Activated naive CD8-positive, alpha-beta T cell (primary cell): ENCODE results near the gene MCM3AP.
"Not testable (repeated sequence)": the region's sequence is repeated elsewhere in the genome, so short reads cannot be mapped to it uniquely, and the experiment has no call there.

Experiments used
- H3K27ac Mint-ChIP-seq: one replicate; pipeline ENCODE4 v1.8.0; 2021; ENCODE audit warnings: mixed read lengths
- H3K27me3 Mint-ChIP-seq: one replicate; pipeline ENCODE4 v1.8.0; 2021; ENCODE audit warnings: mixed read lengths
- H3K36me3 Mint-ChIP-seq: one replicate; pipeline ENCODE4 v1.8.0; 2021; ENCODE audit warnings: mixed read lengths
- H3K4me1 Mint-ChIP-seq: one replicate; pipeline ENCODE4 v1.8.0; 2021; ENCODE audit warnings: low read depth, mixed read lengths
- H3K4me3 Mint-ChIP-seq: one replicate; pipeline ENCODE4 v1.8.0; 2021; ENCODE audit warnings: mild to moderate bottlenecking, mixed read lengths
- H3K9me3 Mint-ChIP-seq: one replicate; pipeline ENCODE4 v1.8.0; 2021; ENCODE audit warnings: low read depth, mixed read lengths

The MCM3AP gene

DNA sequence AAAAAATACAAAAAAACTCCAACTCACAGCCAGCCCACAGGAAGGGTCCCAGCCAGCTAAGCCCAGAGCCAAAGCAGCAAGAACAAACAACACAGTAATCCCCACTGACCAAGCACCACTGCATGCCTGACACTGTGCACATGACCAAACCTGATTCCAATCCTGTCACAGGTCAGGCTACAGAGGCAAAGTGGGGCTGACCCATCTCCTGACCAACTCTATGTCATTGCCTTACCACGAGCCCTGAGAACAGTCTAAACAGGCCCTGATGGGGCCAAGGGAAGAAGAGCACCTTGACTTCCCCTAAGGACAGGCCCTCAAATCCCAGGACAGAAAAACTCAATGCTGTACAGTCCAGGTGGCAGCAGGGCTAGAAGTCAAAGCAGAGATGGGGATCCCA is 59.3 kb downstream of the MCM3AP start:
- Mint-ChIP-seq H3K4me1 (peaks cover 41% of the 10 kb centered on the region), H3K36me3 (peaks cover 4% of the 10 kb centered on the region), H3K9me3 (peaks cover 1% of the 10 kb centered on the region), H3K27ac (no peak overlapping the region), H3K4me3 (no peak overlapping the region), H3K27me3 (no peaks in the 10 kb centered on the region)

DNA sequence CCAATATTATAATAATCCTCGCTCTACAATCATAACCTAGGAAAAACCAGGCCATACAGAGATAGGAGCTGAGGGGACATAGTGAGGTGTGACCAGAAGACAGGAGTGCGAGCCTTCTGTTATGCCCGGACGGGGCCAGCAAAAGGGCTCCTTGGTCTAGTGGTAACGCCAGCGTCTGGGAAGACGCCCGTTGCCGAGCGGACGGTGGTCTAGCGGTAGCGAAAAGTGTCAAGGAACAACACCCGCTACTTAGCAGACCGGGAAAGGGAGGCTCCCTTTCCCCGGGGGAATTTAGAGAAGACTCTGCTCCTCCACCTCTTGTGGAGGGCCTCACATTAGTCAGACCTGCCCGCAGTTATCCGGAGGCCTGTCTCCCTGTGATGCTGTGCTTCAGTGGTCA is 61.8 kb downstream of the MCM3AP start:
- not testable (repeated sequence) for H3K27ac Mint-ChIP-seq, H3K27me3 Mint-ChIP-seq, H3K36me3 Mint-ChIP-seq, H3K4me3 Mint-ChIP-seq, H3K9me3 Mint-ChIP-seq
- peaks cover 26% of the 10 kb centered on the region for H3K4me1 Mint-ChIP-seq

DNA sequence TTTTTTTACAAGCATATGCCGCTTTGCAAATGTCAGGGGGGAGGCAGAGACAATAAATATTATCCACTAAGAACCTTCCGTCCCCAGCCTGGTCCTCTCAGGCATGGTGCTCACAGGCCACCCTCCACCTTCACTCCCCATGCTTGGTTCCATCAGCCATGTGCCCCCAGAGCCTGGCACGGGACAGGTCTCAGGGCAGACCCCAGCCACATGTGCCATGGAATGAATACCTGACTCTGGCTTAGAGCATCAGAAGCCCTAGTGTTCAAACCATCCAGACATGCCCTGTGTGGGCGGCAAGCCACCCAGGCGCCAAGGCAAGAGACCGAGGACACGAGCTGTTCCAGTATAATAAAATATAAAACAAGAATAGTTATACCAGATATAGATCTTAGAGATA is 62.2 kb downstream of the MCM3AP start:
- H3K4me3 Mint-ChIP-seq: no peak overlapping the region
- H3K36me3 Mint-ChIP-seq: peaks cover 5% of the 10 kb centered on the region
- no peak overlapping the region for H3K27ac Mint-ChIP-seq
- H3K27me3 Mint-ChIP-seq: no peaks in the 10 kb centered on the region
- H3K9me3 Mint-ChIP-seq: no peaks in the 10 kb centered on the region
- peaks cover 26% of the 10 kb centered on the region for H3K4me1 Mint-ChIP-seq

DNA sequence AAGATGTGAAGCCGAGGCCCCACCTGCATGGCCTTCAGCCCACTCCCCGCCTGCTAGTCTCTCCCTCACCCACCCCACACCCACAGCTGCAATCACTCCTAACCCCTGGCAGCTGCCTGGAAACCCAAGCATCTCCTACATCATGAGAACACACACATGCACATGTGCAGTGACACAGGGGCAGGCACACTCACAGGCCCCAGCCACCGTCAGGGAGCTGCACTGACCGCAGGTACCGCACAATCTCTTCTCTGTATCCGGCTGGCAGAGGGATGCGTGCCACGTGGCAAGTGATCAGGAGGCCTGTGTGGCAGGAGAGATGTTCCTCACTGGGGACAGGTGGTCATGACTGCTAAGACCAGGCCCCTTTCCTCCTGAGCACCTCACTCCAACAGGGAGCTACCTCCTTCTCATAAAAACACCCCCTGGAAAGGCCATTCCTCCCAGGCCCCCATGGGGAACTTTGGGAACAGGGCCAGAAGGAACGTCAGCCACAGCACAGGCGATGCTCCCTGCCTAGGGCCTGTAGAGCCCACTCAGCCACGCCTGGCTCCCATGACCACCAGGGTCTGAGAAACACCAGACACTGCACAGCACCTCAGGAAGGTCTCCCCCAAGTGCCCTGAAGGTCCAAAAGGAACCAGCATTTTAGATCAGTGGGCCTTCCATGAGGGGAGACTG is 62.8 kb downstream of the MCM3AP start:
- Mint-ChIP-seq H3K27me3 (no peaks in the 10 kb centered on the region), H3K9me3 (no peaks in the 10 kb centered on the region), H3K4me3 (no peak overlapping the region), H3K27ac (no peak overlapping the region), H3K4me1 (peaks cover 21% of the 10 kb centered on the region), H3K36me3 (peaks cover 5% of the 10 kb centered on the region)

DNA sequence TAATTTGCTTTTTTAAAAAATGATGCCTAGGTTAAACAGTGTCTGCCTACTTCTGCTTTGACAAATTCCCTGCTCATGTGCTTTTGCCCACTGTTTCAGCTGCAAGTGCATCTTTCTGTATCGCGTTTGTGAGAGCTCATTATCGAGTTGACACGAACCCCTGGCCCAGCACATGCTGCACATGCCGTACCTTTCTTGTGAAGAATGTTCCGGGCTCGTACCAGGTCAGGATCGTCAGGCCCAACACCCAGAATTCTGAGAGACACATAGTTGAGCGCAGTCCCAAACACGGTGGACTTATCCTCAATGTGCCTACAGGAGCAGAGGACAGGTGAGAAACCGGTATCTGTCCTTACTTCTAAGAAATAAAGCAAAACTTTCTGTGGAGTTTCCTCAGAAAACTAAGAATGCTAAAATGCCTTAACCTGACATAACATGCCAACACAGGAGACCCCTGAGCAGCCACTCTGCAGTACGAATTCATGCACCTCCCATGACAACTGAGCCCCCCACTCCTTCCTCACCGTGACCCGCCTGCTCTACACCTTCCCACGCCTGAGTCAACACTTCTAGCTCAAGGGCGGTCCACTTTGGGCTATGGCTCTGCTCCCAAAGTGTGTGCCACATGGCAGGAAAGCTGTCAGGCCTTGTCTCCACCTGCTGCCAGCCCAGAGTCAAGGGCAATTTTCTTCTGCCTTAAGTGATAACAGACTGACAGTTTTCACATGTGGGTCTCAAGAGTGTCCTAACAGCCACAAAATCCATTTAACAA is 63.6 kb downstream of the MCM3AP start:
- H3K4me3 Mint-ChIP-seq: no peak overlapping the region
- no peaks in the 10 kb centered on the region for H3K27me3 Mint-ChIP-seq
- H3K27ac Mint-ChIP-seq: no peak overlapping the region
- H3K36me3 Mint-ChIP-seq: peaks cover 5% of the 10 kb centered on the region
- H3K4me1 Mint-ChIP-seq: peaks cover 14% of the 10 kb centered on the region
- no peaks in the 10 kb centered on the region for H3K9me3 Mint-ChIP-seq

DNA sequence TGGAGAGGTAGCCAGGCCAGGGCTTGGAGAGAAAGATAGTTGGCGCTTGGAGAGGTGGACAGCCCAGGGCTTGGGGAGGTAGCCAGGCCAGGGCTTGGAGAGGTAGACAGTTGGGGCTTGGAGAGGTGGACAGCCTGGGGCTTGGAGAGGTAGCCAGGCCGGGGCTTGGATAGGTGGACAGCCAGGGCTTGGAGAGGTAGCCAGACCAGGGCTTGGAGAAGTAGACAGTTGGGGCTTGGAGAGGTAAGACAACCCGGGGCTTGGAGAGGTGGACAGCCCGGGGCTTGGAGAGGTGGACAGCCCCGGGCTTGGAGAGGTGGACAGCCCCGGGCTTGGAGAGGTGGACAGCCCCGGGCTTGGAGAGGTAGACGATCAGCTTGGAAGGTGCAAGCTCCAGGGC is 64.6 kb downstream of the MCM3AP start:
- Mint-ChIP-seq H3K4me1 (peaks cover 5% of the 10 kb centered on the region), H3K27me3 (no peaks in the 10 kb centered on the region), H3K4me3 (no peak overlapping the region), H3K27ac (no peak overlapping the region), H3K9me3 (no peaks in the 10 kb centered on the region), H3K36me3 (peaks cover 5% of the 10 kb centered on the region)

DNA sequence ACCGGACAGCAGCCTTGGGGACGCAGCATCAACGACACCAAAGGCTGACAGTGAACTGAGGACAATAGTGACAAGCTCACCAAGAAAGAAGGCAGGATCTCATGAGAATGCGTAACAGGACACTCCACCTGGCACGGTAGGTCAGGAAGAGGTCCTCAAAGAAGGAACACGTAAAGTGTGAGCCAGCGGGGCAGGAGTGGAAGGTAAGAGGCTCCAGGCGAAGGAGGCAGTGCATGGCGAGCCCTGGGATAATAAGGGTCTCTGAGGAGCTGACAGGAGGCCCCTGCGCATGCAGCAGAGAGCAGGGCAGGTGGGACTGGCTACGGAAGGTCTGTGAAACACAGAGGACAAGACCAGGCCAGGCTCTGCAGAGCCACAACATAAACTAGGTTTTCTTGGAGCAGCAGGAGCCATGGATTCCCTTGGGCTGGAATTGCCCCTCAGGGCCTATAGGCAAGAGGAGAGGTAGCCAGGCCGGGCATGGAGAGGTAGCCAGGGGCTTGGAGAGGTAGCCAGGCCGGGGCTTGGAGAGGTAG is 65.1 kb downstream of the MCM3AP start:
- Mint-ChIP-seq H3K36me3 (peaks cover 5% of the 10 kb centered on the region), H3K4me3 (no peak overlapping the region), H3K27ac (no peak overlapping the region), H3K4me1 (no peaks in the 10 kb centered on the region), H3K27me3 (no peaks in the 10 kb centered on the region), H3K9me3 (no peaks in the 10 kb centered on the region)

DNA sequence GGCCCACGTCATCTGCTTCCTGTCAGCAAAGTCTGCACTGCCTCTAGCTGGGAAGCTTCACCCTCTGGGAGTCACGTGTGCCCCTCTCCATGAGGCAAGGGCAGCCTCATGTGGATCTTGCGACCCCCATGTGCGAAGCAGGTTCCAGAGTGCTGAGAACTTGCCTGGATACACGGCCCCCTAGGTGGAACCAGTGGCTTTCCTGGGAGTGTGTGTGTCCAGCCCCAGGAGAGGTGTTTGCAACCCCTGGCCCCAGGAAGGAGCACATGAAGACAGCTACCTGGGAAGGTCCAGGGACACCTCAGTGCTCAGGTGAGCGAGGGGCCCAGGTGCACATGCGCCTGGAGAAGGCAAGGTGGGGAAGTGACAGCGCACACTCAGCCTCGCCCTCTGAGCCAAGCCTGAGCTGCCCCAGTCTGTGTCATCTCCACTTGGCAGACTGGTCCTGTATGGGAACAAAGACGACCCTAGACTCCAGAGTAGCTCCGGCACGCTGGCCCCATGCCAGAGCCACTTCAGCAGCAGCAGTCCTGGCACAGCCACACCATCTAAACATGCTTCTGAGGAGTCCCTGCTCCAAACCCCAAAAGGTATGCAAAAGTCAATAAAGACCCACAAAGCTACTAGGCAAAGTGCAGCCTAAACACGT is 65.7 kb downstream of the MCM3AP start:
- Mint-ChIP-seq H3K27ac (no peak overlapping the region), H3K4me1 (no peaks in the 10 kb centered on the region), H3K4me3 (no peak overlapping the region), H3K9me3 (no peaks in the 10 kb centered on the region), H3K27me3 (no peaks in the 10 kb centered on the region), H3K36me3 (peaks cover 5% of the 10 kb centered on the region)

DNA sequence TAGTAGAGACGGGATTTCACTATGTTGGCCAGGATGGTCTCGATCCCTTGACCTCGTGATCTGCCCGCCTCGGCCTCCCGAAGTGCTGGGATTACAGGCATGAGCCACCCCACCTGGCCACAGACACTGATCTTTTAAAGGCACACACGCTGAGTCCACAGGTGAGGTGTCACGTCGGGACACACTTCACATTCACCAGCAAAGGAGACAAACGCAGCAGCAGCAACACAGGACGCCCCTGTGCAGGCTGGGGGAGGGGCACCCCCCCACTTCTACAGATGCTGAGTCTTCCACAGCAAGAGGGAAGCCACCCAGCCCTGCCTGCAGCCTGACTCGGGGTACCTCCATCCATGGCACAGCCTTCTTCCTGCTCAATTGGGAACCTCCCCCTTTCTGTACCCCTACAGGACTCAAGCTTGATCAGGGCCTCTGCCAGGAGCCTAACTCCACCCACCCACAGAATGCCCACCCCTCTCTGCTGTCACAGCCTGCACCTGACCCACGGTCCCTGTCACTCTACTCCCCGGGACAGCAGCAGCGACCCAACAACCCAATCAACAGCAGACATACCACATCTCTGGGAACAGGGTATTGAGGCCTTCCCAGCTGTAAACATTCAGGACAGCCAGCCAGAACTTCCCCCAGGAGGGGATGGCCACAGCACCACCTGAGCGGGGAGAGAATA is 66.4 kb downstream of the MCM3AP start:
- Mint-ChIP-seq H3K27me3 (no peaks in the 10 kb centered on the region), H3K4me3 (no peak overlapping the region), H3K9me3 (no peaks in the 10 kb centered on the region), H3K4me1 (no peaks in the 10 kb centered on the region), H3K27ac (no peak overlapping the region), H3K36me3 (peaks cover 5% of the 10 kb centered on the region)

DNA sequence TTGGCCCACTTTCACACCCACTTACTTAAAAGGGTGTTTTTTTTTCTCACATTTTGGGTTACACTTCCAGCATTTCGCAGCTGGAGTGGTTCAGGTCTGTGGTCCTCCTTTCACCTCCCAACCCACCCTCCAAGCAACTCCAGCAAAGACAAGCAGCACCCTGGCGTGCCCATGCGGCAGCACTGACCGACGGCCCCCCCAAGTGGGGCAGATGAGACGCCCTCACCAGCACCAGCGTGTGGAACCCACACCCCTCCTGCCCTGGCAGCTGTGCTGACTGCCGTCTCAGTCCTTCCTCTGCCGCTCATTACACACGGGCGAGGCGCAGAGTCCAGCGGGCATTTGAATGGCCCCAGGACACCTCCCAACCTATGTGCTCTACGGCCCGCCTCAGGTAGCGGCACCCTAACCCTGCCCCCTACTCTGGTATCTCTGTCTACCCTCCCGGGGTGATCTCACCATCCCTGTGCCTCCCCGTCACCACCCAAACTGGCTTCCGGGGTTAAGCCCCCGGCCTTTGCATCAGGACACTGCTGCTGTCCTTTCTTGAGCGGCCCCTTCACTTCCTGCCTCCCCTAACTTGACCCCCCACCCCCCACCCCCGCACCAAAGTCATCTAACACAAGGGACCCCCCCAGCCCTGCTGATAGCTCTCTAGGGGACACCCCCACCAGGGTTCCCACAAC is 67.8 kb downstream of the MCM3AP start:
- no peaks in the 10 kb centered on the region for H3K4me1 Mint-ChIP-seq
- no peak overlapping the region for H3K27ac Mint-ChIP-seq
- H3K36me3 Mint-ChIP-seq: peaks cover 5% of the 10 kb centered on the region
- no peaks in the 10 kb centered on the region for H3K9me3 Mint-ChIP-seq
- no peaks in the 10 kb centered on the region for H3K27me3 Mint-ChIP-seq
- no peak overlapping the region for H3K4me3 Mint-ChIP-seq

DNA sequence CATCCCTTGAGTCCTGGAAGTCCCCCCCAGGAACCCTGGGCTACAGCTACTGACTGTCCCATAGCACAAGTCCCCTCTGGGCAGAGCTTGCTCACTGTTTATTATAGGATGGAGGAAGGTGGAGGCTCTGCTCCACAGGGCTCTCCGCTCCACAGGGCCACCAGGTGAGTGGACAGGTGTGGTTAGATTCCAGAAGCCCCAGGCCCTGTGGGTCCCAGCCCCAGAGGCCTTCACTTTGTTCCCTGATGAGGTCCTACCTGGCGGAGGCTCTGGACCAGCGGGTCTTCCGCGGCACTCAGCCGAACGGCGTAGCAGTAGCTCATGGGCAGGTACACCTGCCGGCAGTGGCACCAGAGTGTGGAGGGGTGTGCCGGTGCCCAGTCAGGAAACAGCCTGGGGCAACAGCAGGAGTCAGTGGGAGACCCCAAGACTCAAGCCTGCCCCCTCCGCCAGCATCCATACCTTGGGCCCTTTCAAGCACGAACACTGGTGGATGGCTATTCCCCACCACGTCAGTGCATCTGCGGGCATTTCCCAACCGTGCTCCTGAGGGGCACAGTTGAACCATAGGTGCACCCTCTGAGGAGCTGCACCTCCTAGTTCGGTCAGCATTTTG is 69.2 kb downstream of the MCM3AP start:
- no peak overlapping the region for H3K4me3 Mint-ChIP-seq
- peaks cover 2% of the 10 kb centered on the region for H3K36me3 Mint-ChIP-seq
- no peaks in the 10 kb centered on the region for H3K4me1 Mint-ChIP-seq
- H3K9me3 Mint-ChIP-seq: no peaks in the 10 kb centered on the region
- H3K27me3 Mint-ChIP-seq: no peaks in the 10 kb centered on the region
- no peak overlapping the region for H3K27ac Mint-ChIP-seq

DNA sequence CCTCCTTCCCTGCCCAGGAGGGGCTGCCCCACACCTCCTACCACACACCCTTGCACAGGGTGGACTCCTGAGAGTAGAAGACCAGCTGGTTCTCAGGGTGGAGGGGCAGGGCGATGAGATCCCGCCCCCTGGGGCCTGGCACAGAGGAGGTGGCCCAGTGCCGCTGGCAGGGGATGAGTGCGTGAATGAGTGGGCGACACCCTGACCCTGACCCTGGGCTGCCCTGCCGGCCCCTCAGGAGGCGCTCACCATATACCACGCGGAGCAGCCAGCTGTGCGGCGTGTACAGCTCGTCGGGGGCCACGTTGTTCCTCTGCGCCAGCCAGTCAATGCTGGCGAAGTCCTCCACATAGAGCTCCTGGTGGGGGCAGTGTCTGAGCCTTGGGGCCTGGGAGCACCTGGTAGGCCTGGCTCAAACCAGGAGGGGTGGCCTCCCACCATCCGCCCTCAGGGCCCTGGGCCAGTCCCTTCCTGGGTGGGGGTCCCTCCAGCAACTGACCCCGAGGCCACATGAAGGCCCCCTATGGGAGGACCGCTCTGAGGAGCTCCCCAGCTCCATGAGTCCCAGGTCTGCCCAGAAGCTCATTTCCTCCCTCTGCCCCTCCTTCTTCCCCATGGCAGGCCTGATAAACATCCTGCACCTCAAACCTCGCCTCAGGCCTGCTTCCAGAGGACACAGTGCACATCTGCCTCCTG is 69.8 kb downstream of the MCM3AP start:
- no peaks in the 10 kb centered on the region for H3K9me3 Mint-ChIP-seq
- no peak overlapping the region for H3K4me3 Mint-ChIP-seq
- no peaks in the 10 kb centered on the region for H3K27me3 Mint-ChIP-seq
- no peaks in the 10 kb centered on the region for H3K4me1 Mint-ChIP-seq
- H3K36me3 Mint-ChIP-seq: peaks cover 2% of the 10 kb centered on the region
- no peak overlapping the region for H3K27ac Mint-ChIP-seq

DNA sequence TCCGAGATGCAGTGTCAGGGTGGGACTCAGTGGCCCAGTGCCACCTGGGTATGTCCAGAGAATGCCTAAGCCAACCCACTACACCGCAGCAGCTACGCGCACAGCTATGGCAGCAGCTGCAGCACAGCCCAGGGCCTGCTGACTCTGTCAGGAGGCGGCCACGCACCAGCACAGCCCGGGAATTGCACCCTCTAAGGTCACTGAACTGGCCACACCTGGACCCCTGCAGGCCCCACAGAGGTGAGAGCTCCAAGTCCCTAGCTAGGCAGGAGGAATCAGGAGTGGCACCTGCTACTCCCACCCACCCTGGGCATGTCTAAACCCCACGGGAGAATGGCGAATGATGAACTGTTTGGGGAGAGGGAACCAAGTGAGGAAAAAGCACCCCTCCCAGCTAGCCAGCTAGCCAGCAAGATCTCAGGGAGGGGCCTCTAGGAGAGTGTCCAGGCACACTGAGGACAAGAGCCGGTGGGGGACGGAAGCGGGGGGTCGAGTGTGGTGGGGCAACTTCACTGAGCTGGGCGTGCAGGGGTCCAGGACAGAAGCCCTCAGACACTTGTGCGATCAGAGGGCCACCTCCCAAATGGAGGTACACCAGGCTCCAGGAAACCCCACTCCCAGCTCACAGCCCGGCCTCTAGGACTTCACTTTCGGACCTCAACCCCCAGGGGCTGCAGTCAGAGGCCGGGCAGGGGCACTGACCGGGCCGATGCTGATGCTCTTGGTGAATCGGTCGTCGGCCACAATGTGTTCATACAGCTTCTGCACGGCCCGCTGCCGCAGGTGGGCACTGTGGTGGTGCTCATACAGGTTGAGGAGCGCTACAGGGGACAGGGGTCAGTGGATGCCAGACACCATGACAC is 70.7 kb downstream of the MCM3AP start:
- Mint-ChIP-seq H3K4me1 (no peaks in the 10 kb centered on the region), H3K4me3 (no peak overlapping the region), H3K27me3 (no peaks in the 10 kb centered on the region), H3K9me3 (no peaks in the 10 kb centered on the region), H3K36me3 (no peaks in the 10 kb centered on the region), H3K27ac (no peak overlapping the region)
